HepG2 (cell line): ENCODE measurements around the gene ZFAND2A. TPM values are rescaled to one million over a fixed set of nuclear protein-coding genes. Genes with fewer than 3 reads are reported as not detected.

Experiments used
- ATAD3A ChIP-seq: sonication (generic); formaldehyde crosslinking; IDR thresholded peaks from 2 replicates; pipeline ENCODE4 v1.4.0; 2020; ENCODE audit warnings: missing genetic modification reagents
- ATF1 ChIP-seq: IDR thresholded peaks from 2 replicates; pipeline ENCODE4 v1.6.1; 2016; ENCODE audit warnings: mild to moderate bottlenecking, control low read depth
- CEBPB ChIP-seq: IDR thresholded peaks from 2 replicates; pipeline ENCODE4 v1.6.1; 2011; ENCODE audit warnings: low read depth, low read length, improper control_type of control experiment, borderline replicate concordance
- GTF2F1 ChIP-seq: fragments of 150-350 bp; IDR thresholded peaks from 2 replicates; pipeline ENCODE4 v1.6.1; 2014; ENCODE audit warnings: low read length
- HNRNPUL1 ChIP-seq: fragments of 200-400 bp; formaldehyde crosslinking; IDR thresholded peaks from 2 replicates; pipeline ENCODE4 v1.6.1; 2017; ENCODE audit warnings: low read depth, mild to moderate bottlenecking, low read length, moderate library complexity
- PAWR ChIP-seq: sonication (generic); formaldehyde crosslinking; IDR thresholded peaks from 2 replicates; pipeline ENCODE4 v1.4.0; 2020; ENCODE audit warnings: missing genetic modification reagents, mild to moderate bottlenecking, borderline replicate concordance
- SP5 ChIP-seq: IDR thresholded peaks from 2 replicates; pipeline ENCODE4 v1.6.1; 2016; ENCODE audit warnings: low read depth, borderline replicate concordance
- ZNF232 ChIP-seq: sonication (generic); formaldehyde crosslinking; IDR thresholded peaks from 2 replicates; pipeline ENCODE4 v1.4.0; 2020; ENCODE audit warnings: missing genetic modification reagents, borderline replicate concordance
- ZNF496 ChIP-seq: sonication (generic); formaldehyde crosslinking; IDR thresholded peaks from 2 replicates; pipeline ENCODE4 v1.8.1; 2023; ENCODE audit warnings: mild to moderate bottlenecking, moderate library complexity, missing genetic modification reagents; ENCODE audit not compliant: insufficient replicate concordance
- ZNF607 ChIP-seq: sonication (generic); formaldehyde crosslinking; IDR thresholded peaks from 2 replicates; pipeline ENCODE4 v1.5.1; 2020; ENCODE audit warnings: missing genetic modification reagents, mild to moderate bottlenecking, borderline replicate concordance
- polyA plus RNA-seq, 8 experiments: library from polyadenylated mRNA; depleted of rRNA in 3 of 8; stranded (reverse) in 7 of 8; unstranded in 1 of 8; fragments of >200 nt; fragmentation: Illumina TruSeq in 4 of 8; extraction: Trizol in 4 of 8; gene quantifications; 2 replicates each; pipeline versions ENCODE4 v1.2.1 to v1.2.3, GENCODE V29; 2011 to 2016; ENCODE audit warnings: low read depth in 4 of 8, missing spikeins in 1 of 8, mixed read lengths in 1 of 8; ENCODE audit not compliant: insufficient read depth in 1 of 8
- total RNA-seq, 5 experiments: library from RNA; depleted of rRNA; stranded (reverse); fragments of >200 nt; fragmentation: Illumina TruSeq; extraction: Trizol; gene quantifications; 2 replicates each; pipeline ENCODE4 v1.2.3, GENCODE V29; 2016; ENCODE audit warnings: low read depth in 1 of 5
- TF ChIP-seq, protein P1 (sequence below): IDR thresholded peaks from 2 replicates; pipeline ENCODE4 v1.6.1; 2012; ENCODE audit warnings: low read depth, low read length, improper control_type of control experiment
- TF ChIP-seq, protein P2 (sequence below): sonication (generic); formaldehyde crosslinking; IDR thresholded peaks from 2 replicates; pipeline ENCODE4 v1.5.0; 2020; ENCODE audit warnings: missing genetic modification reagents
- TF ChIP-seq, protein P3 (sequence below): sonication (generic); formaldehyde crosslinking; IDR thresholded peaks from 2 replicates; pipeline ENCODE4 v1.9.0; 2022; ENCODE audit warnings: missing genetic modification reagents, mild to moderate bottlenecking, borderline replicate concordance

ZFAND2A gene
- total and polyA plus RNA-seq, 2 of the 13 experiments (the other 11 are each of a cell fraction or from before 2014, with no cell fraction given) = 140 to 153 TPM

DNA sequence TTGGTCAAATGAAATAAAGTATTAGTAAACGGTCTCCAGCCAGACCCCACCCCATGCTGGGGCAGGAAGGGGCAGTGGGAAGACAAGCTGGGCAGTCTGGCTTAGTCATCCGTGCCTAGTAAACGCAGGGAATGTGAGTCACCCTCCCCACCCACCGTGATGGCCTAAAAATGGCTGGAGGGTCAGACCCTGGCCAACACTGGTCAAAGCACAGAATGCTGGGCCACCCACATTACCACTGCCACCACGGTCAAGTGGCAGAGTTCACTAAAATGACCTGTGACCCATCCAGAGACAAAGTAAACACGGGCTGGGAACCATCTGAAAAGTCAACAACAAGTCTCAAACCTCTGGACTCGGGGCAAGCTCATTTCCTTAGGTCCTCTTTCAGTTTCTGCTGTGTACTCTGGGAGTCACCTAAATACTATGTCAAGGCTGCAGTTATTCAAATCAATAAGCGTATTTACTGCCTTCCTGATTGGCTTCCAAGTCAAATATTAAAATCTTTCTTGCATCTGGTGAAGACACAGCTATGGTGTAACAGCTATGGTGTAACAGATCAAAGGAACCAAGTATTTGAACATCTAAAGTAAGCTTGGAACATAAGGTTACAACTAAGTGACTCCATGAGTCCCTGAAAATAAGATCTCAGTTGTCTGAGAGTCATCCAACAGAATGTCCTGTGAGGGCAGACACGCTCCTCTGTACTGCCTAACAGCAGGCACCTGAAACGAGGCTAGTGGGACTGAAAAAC lies 3.0 kb downstream of the ZFAND2A start (continued):
- TF ChIP-seq ATAD3A = no peak
- TF ChIP-seq ATF1 (CRISPR knock-in tag) = peak; percentile 84
- no peak for TF ChIP-seq GTF2F1
- peak; percentile 99 for TF ChIP-seq CEBPB
- peak; percentile 85; the same call in 1 of the 2 replicates for TF ChIP-seq ZNF607 (CRISPR knock-in tag)
- TF ChIP-seq, protein P1, sequence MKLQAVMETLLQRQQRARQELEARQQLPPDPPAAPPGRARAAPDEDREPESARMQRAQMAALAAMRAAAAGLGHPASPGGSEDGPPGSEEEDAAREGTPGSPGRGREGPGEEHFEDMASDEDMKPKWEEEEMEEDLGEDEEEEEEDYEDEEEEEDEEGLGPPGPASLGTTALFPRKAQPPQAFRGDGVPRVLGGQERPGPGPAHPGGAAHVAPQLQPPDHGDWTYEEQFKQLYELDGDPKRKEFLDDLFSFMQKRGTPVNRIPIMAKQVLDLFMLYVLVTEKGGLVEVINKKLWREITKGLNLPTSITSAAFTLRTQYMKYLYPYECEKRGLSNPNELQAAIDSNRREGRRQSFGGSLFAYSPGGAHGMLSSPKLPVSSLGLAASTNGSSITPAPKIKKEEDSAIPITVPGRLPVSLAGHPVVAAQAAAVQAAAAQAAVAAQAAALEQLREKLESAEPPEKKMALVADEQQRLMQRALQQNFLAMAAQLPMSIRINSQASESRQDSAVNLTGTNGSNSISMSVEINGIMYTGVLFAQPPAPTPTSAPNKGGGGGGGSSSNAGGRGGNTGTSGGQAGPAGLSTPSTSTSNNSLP = peak; percentile 100
- no peak for TF ChIP-seq ZNF496
- TF ChIP-seq PAWR (CRISPR knock-in tag) = no peak
- TF ChIP-seq, protein P2, sequence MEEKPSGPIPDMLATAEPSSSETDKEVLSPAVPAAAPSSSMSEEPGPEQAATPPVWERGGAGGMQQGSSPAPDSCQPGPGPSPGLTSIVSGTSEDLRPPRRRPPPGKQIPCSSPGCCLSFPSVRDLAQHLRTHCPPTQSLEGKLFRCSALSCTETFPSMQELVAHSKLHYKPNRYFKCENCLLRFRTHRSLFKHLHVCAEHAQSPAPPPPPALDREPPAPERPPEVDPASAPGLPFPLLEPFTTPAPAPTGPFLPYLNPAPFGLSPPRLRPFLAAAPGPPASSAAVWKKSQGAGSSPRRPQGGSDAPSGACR (CRISPR knock-in tag) = peak; percentile 68; the same call in 1 of the 2 replicates
- TF ChIP-seq SP5 (CRISPR knock-in tag) = peak; percentile 90
- TF ChIP-seq, protein P3, sequence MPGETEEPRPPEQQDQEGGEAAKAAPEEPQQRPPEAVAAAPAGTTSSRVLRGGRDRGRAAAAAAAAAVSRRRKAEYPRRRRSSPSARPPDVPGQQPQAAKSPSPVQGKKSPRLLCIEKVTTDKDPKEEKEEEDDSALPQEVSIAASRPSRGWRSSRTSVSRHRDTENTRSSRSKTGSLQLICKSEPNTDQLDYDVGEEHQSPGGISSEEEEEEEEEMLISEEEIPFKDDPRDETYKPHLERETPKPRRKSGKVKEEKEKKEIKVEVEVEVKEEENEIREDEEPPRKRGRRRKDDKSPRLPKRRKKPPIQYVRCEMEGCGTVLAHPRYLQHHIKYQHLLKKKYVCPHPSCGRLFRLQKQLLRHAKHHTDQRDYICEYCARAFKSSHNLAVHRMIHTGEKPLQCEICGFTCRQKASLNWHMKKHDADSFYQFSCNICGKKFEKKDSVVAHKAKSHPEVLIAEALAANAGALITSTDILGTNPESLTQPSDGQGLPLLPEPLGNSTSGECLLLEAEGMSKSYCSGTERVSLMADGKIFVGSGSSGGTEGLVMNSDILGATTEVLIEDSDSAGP (CRISPR knock-in tag) = peak; percentile 76; the same call in 1 of the 2 replicates
- no peak for TF ChIP-seq HNRNPUL1
- 0 out of 2 replicates have a peak, but pooled peaks have one; percentile 20 for TF ChIP-seq ZNF232
